ENCODE data around the gene RNF152. TPM values are rescaled to one million over a fixed set of nuclear protein-coding genes. Genes with fewer than 3 reads are reported as not detected.

Gene RNF152
- total and polyA plus RNA-seq, 2 of the 4 experiments (the other 2 are of a cell fraction), result 7.5 to 18.5 TPM

- no peak overlapping the region for H3K4me3 ChIP-seq (ENCODE audit: insufficient read depth, low read depth, low read length)
Measured at GRCh38 chr18:61896757-61897156, 4.0 kb upstream of the RNF152 start.

More at GRCh38 chr18:61896757-61897156, 4.0 kb upstream of the RNF152 start:
- ChIA-PET CTCF (interaction anchor here (0.7 kb wide), 2 partner anchors 394 to 577 kb away, joined by 3 read pairs; no protein-coding TSS in a partner anchor), POLR2A (ENCODE audit: unreplicated experiment) (no interaction called here)
- ATAC-seq (ENCODE audit: low read depth) (no peak), DNase-seq (peak; percentile 20)
- Histone ChIP-seq H3K18ac (ENCODE audit: low read depth, low read length) (no peak overlapping the region), H3K14ac (replicated peaks; ENCODE audit: low read depth, low read length) (no peak overlapping the region), H2AK5ac (ENCODE audit: low read depth, low read length) (no peak overlapping the region), H3K79me1 (ENCODE audit: low read depth in 1 of 2, low read length in 2 of 2) (peaks cover 0 to 16% of the 10 kb centered on the region in 2 experiments; a peak in 2 of 4 replicates), H2AK9ac (replicated peaks; ENCODE audit: low read depth, low read length, poor library complexity) (no peak overlapping the region), H3K56ac (ENCODE audit: extremely low read depth, insufficient read depth, low read length) (no peak overlapping the region), H3K27ac (ENCODE audit: insufficient read depth, low read length) (no peak overlapping the region), H3K4me2 (ENCODE audit: low read depth, low read length) (no peak overlapping the region), H3K27me3 (ENCODE audit: control insufficient read depth, insufficient read depth, low read length) (no peaks in the 10 kb centered on the region), H2AFZ (replicated peaks; ENCODE audit: low read length, poor library complexity) (no peak overlapping the region), H3K9me1 (ENCODE audit: insufficient read depth, low read length) (0 out of 2 replicates have a peak, but pooled peaks cover 5% of the 10 kb centered on the region), H2BK120ac (ENCODE audit: low read depth, low read length) (no peak overlapping the region), H3K9ac (ENCODE audit: low read depth, low read length) (no peak overlapping the region), H4K20me1 (ENCODE audit: insufficient read depth, low read length) (peaks cover 3% of the 10 kb centered on the region; the same call in 1 of the 2 replicates), H3K36me3 (ENCODE audit: control insufficient read depth, insufficient read depth, low read length) (no peaks in the 10 kb centered on the region), H4K5ac (ENCODE audit: low read depth, low read length) (no peak overlapping the region), H2BK15ac (ENCODE audit: low read depth, low read length) (no peak overlapping the region), H3K4ac (ENCODE audit: low read depth, low read length) (no peak overlapping the region), H4K8ac (ENCODE audit: low read depth in 2 of 2, low read length in 2 of 2) (no peak overlapping the region), H3K4me1 (ENCODE audit: control insufficient read depth, insufficient read depth, low read length) (peaks cover 7% of the 10 kb centered on the region), H3K23ac (ENCODE audit: low read depth, low read length) (no peak overlapping the region), H3K9me3 (ENCODE audit: control insufficient read depth, insufficient read depth, low read length) (no peaks in the 10 kb centered on the region), H2BK5ac (ENCODE audit: low read depth, low read length, poor library complexity, severe bottlenecking) (no peak overlapping the region), H4K91ac (ENCODE audit: insufficient read depth, low read depth, low read length) (no peak overlapping the region), H2BK20ac (ENCODE audit: low read depth, low read length) (no peak overlapping the region)
- no TSS peak for BruUV-seq (replicated peaks)
- TF ChIP-seq CEBPB (IDR thresholded peaks at IDR 0.05; ENCODE audit: low read depth, low read length), result no peak
- no peak for TF ChIP-seq ELK1 (IDR thresholded peaks at IDR 0.05; ENCODE audit: borderline replicate concordance, low read depth, low read length)
- no peak for TF ChIP-seq RFX5 (IDR thresholded peaks at IDR 0.05; ENCODE audit: low read depth, low read length)
- no peak for TF ChIP-seq RAD21 (IDR thresholded peaks at IDR 0.05; ENCODE audit: low read length)
- TF ChIP-seq BHLHE40 (IDR thresholded peaks at IDR 0.05; ENCODE audit: low read depth, low read length), result no peak
- TF ChIP-seq USF2 (IDR thresholded peaks at IDR 0.05; ENCODE audit: low read depth, low read length), result no peak
- no peak for TF ChIP-seq SMC3 (IDR thresholded peaks at IDR 0.05; ENCODE audit: low read depth, low read length)
- no peak for TF ChIP-seq POLR2A (IDR thresholded peaks at IDR 0.05; ENCODE audit: low read depth, low read length)
- no peak for TF ChIP-seq MAFK (IDR thresholded peaks at IDR 0.05; ENCODE audit: low read depth, low read length)
- TF ChIP-seq FOS (IDR thresholded peaks at IDR 0.05; ENCODE audit: low read depth, low read length), result no peak
- no peak for TF ChIP-seq RCOR1 (IDR thresholded peaks at IDR 0.05; ENCODE audit: insufficient replicate concordance, low read length)
- in situ Hi-C loops (cut with MboI; ENCODE audit: low sequenced_read_pairs), result loop anchor here (5.0 to 10.0 kb wide), 2 partner anchors 236 to 322 kb away; no protein-coding TSS in a partner anchor
- whole genome bisulfite sequencing, 2 experiments (ENCODE audit: extremely low coverage in 2 of 2, insufficient read length in 1 of 2), result 89% methylated on average over 4 of the region's 5 CpGs; no CpG with 5 or more reads in 1 of the 2 experiments
- intact Hi-C loops (cut with micrococcal nuclease), result no loop called here
- dilution Hi-C loops (cut with HindIII; ENCODE audit: low sequenced_read_pairs, unreplicated experiment), result no loop called here

Measured in IMR-90 (cell line).